MM.1S (cell line): ENCODE results near the gene ELOVL7.

Experiments
- DNase-seq: peaks from one replicate; pipeline ENCODE4 v3.0.0-alpha.2; 2015
- H2AFZ ChIP-seq: fragments of 300-600 bp; sonication (generic); 2 replicates; pipeline ENCODE4 v1.6.0; 2016; ENCODE audit warnings: antibody characterized with exemption, low read length
- H3F3A ChIP-seq: fragments of 300-600 bp; sonication (generic); 2 replicates; pipeline ENCODE4 v1.6.1; 2016; ENCODE audit warnings: mild to moderate bottlenecking, antibody characterized with exemption, low read length, moderate library complexity, mixed read lengths; ENCODE audit not compliant: insufficient read depth
- H3K27ac ChIP-seq: fragments of 300-600 bp; sonication (generic); 2 replicates; pipeline ENCODE4 v1.5.1; 2016; ENCODE audit warnings: mild to moderate bottlenecking, low read length
- H3K27me3 ChIP-seq: fragments of 300-600 bp; sonication (generic); replicated peaks from 2 replicates; pipeline ENCODE4 v1.6.0; 2016; ENCODE audit warnings: low read length; ENCODE audit not compliant: insufficient read depth
- H3K36me3 ChIP-seq: fragments of 300-600 bp; sonication (generic); replicated peaks from 2 replicates; pipeline ENCODE4 v1.6.1; 2016; ENCODE audit warnings: mild to moderate bottlenecking, low read length, mixed read lengths; ENCODE audit not compliant: insufficient read depth
- H3K4me1 ChIP-seq: fragments of 300-600 bp; sonication (generic); 2 replicates; pipeline ENCODE4 v1.6.1; 2016; ENCODE audit warnings: low read length, mixed read lengths
- H3K4me2 ChIP-seq: fragments of 300-600 bp; sonication (generic); 2 replicates; pipeline ENCODE4 v1.6.0; 2016; ENCODE audit warnings: low read depth, low read length
- H3K4me3 ChIP-seq: fragments of 300-600 bp; sonication (generic); 2 replicates; pipeline ENCODE4 v1.5.1; 2016; ENCODE audit warnings: low read length, mixed read lengths
- H3K79me2 ChIP-seq: fragments of 300-600 bp; sonication (generic); 2 replicates; pipeline ENCODE4 v1.6.1; 2016; ENCODE audit warnings: mixed run types, low read length, mixed read lengths
- H3K9ac ChIP-seq: fragments of 300-600 bp; sonication (generic); 2 replicates; pipeline ENCODE4 v1.6.1; 2016; ENCODE audit warnings: low read length, mixed read lengths
- H3K9me2 ChIP-seq: fragments of 300-600 bp; sonication (generic); replicated peaks from 2 replicates; pipeline ENCODE4 v1.6.1; 2016; ENCODE audit warnings: mild to moderate bottlenecking, low read length, mixed read lengths; ENCODE audit not compliant: insufficient read depth
- H3K9me3 ChIP-seq: fragments of 300-600 bp; sonication (generic); replicated peaks from 2 replicates; pipeline ENCODE4 v1.6.1; 2016; ENCODE audit warnings: mild to moderate bottlenecking, low read length, mixed read lengths; ENCODE audit not compliant: insufficient read depth
- H4K20me1 ChIP-seq: fragments of 300-600 bp; sonication (generic); 2 replicates; pipeline ENCODE4 v1.6.1; 2016; ENCODE audit warnings: mild to moderate bottlenecking, low read length, moderate library complexity, mixed read lengths; ENCODE audit not compliant: insufficient read depth
- EZH2 ChIP-seq: fragments of 300-600 bp; sonication (generic); optimal IDR thresholded peaks from 2 replicates; pipeline ENCODE3; 2017; ENCODE audit warnings: low read depth, mild to moderate bottlenecking, antibody characterized with exemption, low read length, mixed read lengths
- EZH2phosphoT487 ChIP-seq: fragments of 300-600 bp; sonication (generic); IDR thresholded peaks from 2 replicates; pipeline ENCODE4 v1.6.1; 2018; ENCODE audit warnings: antibody characterized with exemption, low read length
- TF ChIP-seq, protein P1 (sequence below): fragments of 300-600 bp; sonication (generic); IDR thresholded peaks from 2 replicates; pipeline ENCODE4 v1.5.1; 2016; ENCODE audit warnings: antibody characterized with exemption, low read length, mixed read lengths

The ELOVL7 gene

GRCh38 chr5:60888359-60889061 lies 44.4 kb upstream of the ELOVL7 start:
- H3K36me3 ChIP-seq = no peaks in the 10 kb centered on the region
- no peaks in the 10 kb centered on the region for H3K79me2 ChIP-seq
- H3K27me3 ChIP-seq = no peaks in the 10 kb centered on the region
- H3K4me2 ChIP-seq = no peak overlapping the region
- H3K9me3 ChIP-seq = no peaks in the 10 kb centered on the region
- H3K9me2 ChIP-seq = no peaks in the 10 kb centered on the region
- H3K9ac ChIP-seq = no peak overlapping the region
- no peaks in the 10 kb centered on the region for H3F3A ChIP-seq
- no peak overlapping the region for H2AFZ ChIP-seq
- H3K4me3 ChIP-seq = no peak overlapping the region
- H3K4me1 ChIP-seq = no peaks in the 10 kb centered on the region
- TF ChIP-seq, protein P1, sequence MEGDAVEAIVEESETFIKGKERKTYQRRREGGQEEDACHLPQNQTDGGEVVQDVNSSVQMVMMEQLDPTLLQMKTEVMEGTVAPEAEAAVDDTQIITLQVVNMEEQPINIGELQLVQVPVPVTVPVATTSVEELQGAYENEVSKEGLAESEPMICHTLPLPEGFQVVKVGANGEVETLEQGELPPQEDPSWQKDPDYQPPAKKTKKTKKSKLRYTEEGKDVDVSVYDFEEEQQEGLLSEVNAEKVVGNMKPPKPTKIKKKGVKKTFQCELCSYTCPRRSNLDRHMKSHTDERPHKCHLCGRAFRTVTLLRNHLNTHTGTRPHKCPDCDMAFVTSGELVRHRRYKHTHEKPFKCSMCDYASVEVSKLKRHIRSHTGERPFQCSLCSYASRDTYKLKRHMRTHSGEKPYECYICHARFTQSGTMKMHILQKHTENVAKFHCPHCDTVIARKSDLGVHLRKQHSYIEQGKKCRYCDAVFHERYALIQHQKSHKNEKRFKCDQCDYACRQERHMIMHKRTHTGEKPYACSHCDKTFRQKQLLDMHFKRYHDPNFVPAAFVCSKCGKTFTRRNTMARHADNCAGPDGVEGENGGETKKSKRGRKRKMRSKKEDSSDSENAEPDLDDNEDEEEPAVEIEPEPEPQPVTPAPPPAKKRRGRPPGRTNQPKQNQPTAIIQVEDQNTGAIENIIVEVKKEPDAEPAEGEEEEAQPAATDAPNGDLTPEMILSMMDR = no peak
- TF ChIP-seq EZH2 (no peak), EZH2phosphoT487 (no peak)
- no peaks in the 10 kb centered on the region for H4K20me1 ChIP-seq
- no peak overlapping the region for H3K27ac ChIP-seq
- DNase-seq = no peak

GRCh38 chr5:60887746-60888145 lies 43.7 kb upstream of the ELOVL7 start:
- H4K20me1 ChIP-seq = no peaks in the 10 kb centered on the region
- H2AFZ ChIP-seq = no peak overlapping the region
- TF ChIP-seq, protein P1 = no peak
- TF ChIP-seq EZH2phosphoT487 (no peak), EZH2 (no peak)
- H3K36me3 ChIP-seq = no peaks in the 10 kb centered on the region
- no peaks in the 10 kb centered on the region for H3K9me3 ChIP-seq
- no peaks in the 10 kb centered on the region for H3K79me2 ChIP-seq
- DNase-seq = no peak
- H3K4me3 ChIP-seq = no peak overlapping the region
- H3K4me1 ChIP-seq = no peaks in the 10 kb centered on the region
- no peaks in the 10 kb centered on the region for H3F3A ChIP-seq
- no peak overlapping the region for H3K27ac ChIP-seq
- no peak overlapping the region for H3K4me2 ChIP-seq
- no peaks in the 10 kb centered on the region for H3K9me2 ChIP-seq
- H3K9ac ChIP-seq = no peak overlapping the region
- no peaks in the 10 kb centered on the region for H3K27me3 ChIP-seq

GRCh38 chr5:60887096-60887495 lies 43.0 kb upstream of the ELOVL7 start:
- no peaks in the 10 kb centered on the region for H3K9me2 ChIP-seq
- no peaks in the 10 kb centered on the region for H3K36me3 ChIP-seq
- no peak overlapping the region for H2AFZ ChIP-seq
- no peaks in the 10 kb centered on the region for H3K4me1 ChIP-seq
- no peaks in the 10 kb centered on the region for H3K9me3 ChIP-seq
- H3K27me3 ChIP-seq = no peaks in the 10 kb centered on the region
- H3K4me2 ChIP-seq = no peak overlapping the region
- TF ChIP-seq EZH2phosphoT487 (no peak), EZH2 (no peak)
- TF ChIP-seq, protein P1 = no peak
- H3K79me2 ChIP-seq = no peaks in the 10 kb centered on the region
- DNase-seq = no peak
- no peaks in the 10 kb centered on the region for H4K20me1 ChIP-seq
- no peak overlapping the region for H3K27ac ChIP-seq
- H3F3A ChIP-seq = no peaks in the 10 kb centered on the region
- H3K9ac ChIP-seq = no peak overlapping the region
- H3K4me3 ChIP-seq = no peak overlapping the region
